Ishikawa (cell line): ENCODE results near the gene CNTNAP4.

Source experiments
- CEBPB ChIP-seq: IDR thresholded peaks from 2 replicates; pipeline ENCODE4 v1.6.1; 2012
- CREB1 ChIP-seq: IDR thresholded peaks from 2 replicates; pipeline ENCODE4 v1.6.1; 2012; ENCODE audit warnings: low read depth
- EGR1 ChIP-seq: IDR thresholded peaks from 2 replicates; pipeline ENCODE4 v1.6.1; 2012
- EP300 ChIP-seq: IDR thresholded peaks from 2 replicates; pipeline ENCODE4 v1.6.1; 2012; ENCODE audit warnings: borderline replicate concordance
- FOXM1 ChIP-seq: IDR thresholded peaks from 2 replicates; pipeline ENCODE4 v1.6.1; 2012; ENCODE audit warnings: low read depth, borderline replicate concordance
- NFIC ChIP-seq: IDR thresholded peaks from 2 replicates; pipeline ENCODE4 v1.6.1; 2012
- RAD21 ChIP-seq: IDR thresholded peaks from 2 replicates; pipeline ENCODE4 v1.6.1; 2012; ENCODE audit warnings: low read depth
- TAF1 ChIP-seq: IDR thresholded peaks from 2 replicates; pipeline ENCODE4 v1.6.1; 2012; ENCODE audit warnings: low read depth, mild to moderate bottlenecking
- TCF12 ChIP-seq: IDR thresholded peaks from 2 replicates; pipeline ENCODE4 v1.6.1; 2012; ENCODE audit warnings: low read depth
- TEAD4 ChIP-seq: IDR thresholded peaks from 2 replicates; pipeline ENCODE4 v1.6.1; 2012
- USF1 ChIP-seq: IDR thresholded peaks from 2 replicates; pipeline ENCODE4 v1.6.1; 2012
- YY1 ChIP-seq: IDR thresholded peaks from 2 replicates; pipeline ENCODE4 v1.6.1; 2012; ENCODE audit warnings: low read depth
- ZBTB7A ChIP-seq: IDR thresholded peaks from 2 replicates; pipeline ENCODE4 v1.6.1; 2012; ENCODE audit warnings: low read depth
- TF ChIP-seq, protein P1 (sequence below): IDR thresholded peaks from 2 replicates; pipeline ENCODE4 v1.6.1; 2012; ENCODE audit warnings: low read depth, mild to moderate bottlenecking
- TF ChIP-seq, protein P2 (sequence below): IDR thresholded peaks from 2 replicates; pipeline ENCODE4 v1.6.1; 2012

Gene CNTNAP4

GRCh38 chr16:76336112-76336511 lies 58.9 kb downstream of the CNTNAP4 start:
- no peak for TF ChIP-seq ZBTB7A
- TF ChIP-seq YY1: no peak
- no peak for TF ChIP-seq CEBPB
- TF ChIP-seq, protein P1, sequence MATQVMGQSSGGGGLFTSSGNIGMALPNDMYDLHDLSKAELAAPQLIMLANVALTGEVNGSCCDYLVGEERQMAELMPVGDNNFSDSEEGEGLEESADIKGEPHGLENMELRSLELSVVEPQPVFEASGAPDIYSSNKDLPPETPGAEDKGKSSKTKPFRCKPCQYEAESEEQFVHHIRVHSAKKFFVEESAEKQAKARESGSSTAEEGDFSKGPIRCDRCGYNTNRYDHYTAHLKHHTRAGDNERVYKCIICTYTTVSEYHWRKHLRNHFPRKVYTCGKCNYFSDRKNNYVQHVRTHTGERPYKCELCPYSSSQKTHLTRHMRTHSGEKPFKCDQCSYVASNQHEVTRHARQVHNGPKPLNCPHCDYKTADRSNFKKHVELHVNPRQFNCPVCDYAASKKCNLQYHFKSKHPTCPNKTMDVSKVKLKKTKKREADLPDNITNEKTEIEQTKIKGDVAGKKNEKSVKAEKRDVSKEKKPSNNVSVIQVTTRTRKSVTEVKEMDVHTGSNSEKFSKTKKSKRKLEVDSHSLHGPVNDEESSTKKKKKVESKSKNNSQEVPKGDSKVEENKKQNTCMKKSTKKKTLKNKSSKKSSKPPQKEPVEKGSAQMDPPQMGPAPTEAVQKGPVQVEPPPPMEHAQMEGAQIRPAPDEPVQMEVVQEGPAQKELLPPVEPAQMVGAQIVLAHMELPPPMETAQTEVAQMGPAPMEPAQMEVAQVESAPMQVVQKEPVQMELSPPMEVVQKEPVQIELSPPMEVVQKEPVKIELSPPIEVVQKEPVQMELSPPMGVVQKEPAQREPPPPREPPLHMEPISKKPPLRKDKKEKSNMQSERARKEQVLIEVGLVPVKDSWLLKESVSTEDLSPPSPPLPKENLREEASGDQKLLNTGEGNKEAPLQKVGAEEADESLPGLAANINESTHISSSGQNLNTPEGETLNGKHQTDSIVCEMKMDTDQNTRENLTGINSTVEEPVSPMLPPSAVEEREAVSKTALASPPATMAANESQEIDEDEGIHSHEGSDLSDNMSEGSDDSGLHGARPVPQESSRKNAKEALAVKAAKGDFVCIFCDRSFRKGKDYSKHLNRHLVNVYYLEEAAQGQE: no peak
- TF ChIP-seq RAD21: no peak
- TF ChIP-seq EGR1: no peak
- no peak for TF ChIP-seq FOXM1
- TF ChIP-seq TCF12: no peak
- TF ChIP-seq NFIC: no peak
- no peak for TF ChIP-seq USF1
- TF ChIP-seq CREB1: no peak
- TF ChIP-seq TAF1: no peak
- TF ChIP-seq, protein P2, sequence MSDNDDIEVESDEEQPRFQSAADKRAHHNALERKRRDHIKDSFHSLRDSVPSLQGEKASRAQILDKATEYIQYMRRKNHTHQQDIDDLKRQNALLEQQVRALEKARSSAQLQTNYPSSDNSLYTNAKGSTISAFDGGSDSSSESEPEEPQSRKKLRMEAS: no peak
- TF ChIP-seq TEAD4: no peak
- no peak for TF ChIP-seq EP300

- TF ChIP-seq EP300 (no peak), TCF12 (no peak), CREB1 (no peak), TAF1 (no peak), TEAD4 (no peak), FOXM1 (no peak), NFIC (no peak), RAD21 (no peak), ZBTB7A (no peak), YY1 (no peak), CEBPB (no peak), EGR1 (no peak), USF1 (no peak)
- TF ChIP-seq, protein P2: no peak
- TF ChIP-seq, protein P1: no peak
These were observed 61.3 kb downstream of the CNTNAP4 start for GRCh38 chr16:76338472-76338871.

DNA sequence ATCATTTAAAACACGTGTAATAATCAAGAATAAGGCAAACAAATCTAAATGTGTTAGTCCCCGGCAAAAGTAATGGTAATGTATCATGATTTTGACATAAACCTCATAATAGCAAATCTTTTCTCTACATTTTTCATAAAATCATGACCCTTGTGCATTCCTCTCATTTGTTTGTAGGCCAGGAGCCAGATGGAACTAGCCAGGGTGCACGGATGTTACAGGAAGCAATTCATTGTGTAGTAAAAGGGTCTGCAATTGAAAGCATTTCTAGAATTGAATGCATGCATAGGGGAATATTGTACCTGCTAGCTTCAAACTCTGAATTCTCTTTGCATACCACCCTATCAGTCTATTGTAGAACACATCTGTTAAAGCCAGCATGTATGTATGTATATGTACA lies 66.6 kb downstream of the CNTNAP4 start:
- TF ChIP-seq ZBTB7A: no peak
- no peak for TF ChIP-seq TEAD4
- no peak for TF ChIP-seq CEBPB

- TF ChIP-seq TEAD4 (no peak), TCF12 (no peak), CREB1 (no peak), RAD21 (no peak), YY1 (no peak), ZBTB7A (no peak), EGR1 (no peak), USF1 (no peak), CEBPB (no peak), NFIC (no peak)
- TF ChIP-seq, protein P1: no peak
These were observed 68.0 kb downstream of the CNTNAP4 start for GRCh38 chr16:76345163-76345661.
